ENCODE results near the gene NSUN5. TPM values are rescaled to one million over a fixed set of nuclear protein-coding genes. Genes with fewer than 3 reads are reported as not detected.

NSUN5 gene
- total RNA-seq, 2 donors from 2014 or later: 18.4 to 23.3 TPM

Other genes with a start within 250 kb of the NSUN5 start
- not detected for gene SPDYE9, start 222.8 kb downstream of the NSUN5 start, total RNA-seq
- 1 to 10 TPM in 1 of 2 donors, not detected in 1; 1.5 TPM for gene TRIM50, start 19.3 kb upstream of the NSUN5 start, total RNA-seq
- not detected for gene FKBP6, start 19.3 kb upstream of the NSUN5 start, total RNA-seq
- gene FZD9, start 125.0 kb upstream of the NSUN5 start, total RNA-seq: under 1 TPM in 1 of 2 donors, not detected in 1; 0.41 TPM
- gene BAZ1B, start 213.5 kb upstream of the NSUN5 start, total RNA-seq: 10 to 100 TPM; 43.9 to 65.3 TPM
- gene BCL7B, start 248.9 kb upstream of the NSUN5 start, total RNA-seq: 100 to 1,000 TPM in 1 of 2 donors, 10 to 100 TPM in 1; 99.8 to 129 TPM